Natural killer cell (primary cell): ENCODE results near the gene CLIC1. TPM values are rescaled to one million over a fixed set of nuclear protein-coding genes. Genes with fewer than 3 reads are reported as not detected.

ENCODE experiments used
- ATAC-seq, 3 donors: fragments of 150-1000 bp in 2 of 3; fragments of 200-7000 bp in 1 of 3; cut with Tn5 transposase; 1 replicate in 1 of 3; 2 replicates in 2 of 3; pipeline ENCODE4 v1.10.0; 2021; ENCODE audit warnings: mild to moderate bottlenecking in 2 of 3, moderate library complexity in 2 of 3
- DNase-seq, 2 donors: peaks; one replicate each; pipeline versions ENCODE4 v3.0.0 to v3.0.0-alpha.2; 2013 to 2021; ENCODE audit warnings: mixed read lengths in 1 of 2
- H3K27ac ChIP-seq: one replicate; pipeline ENCODE4 v1.5.1; 2013; ENCODE audit warnings: mild to moderate bottlenecking, low read length
- H3K27me3 ChIP-seq: one replicate; pipeline ENCODE4 v1.6.1; 2013; ENCODE audit warnings: low read length; ENCODE audit not compliant: control insufficient read depth, insufficient read depth
- H3K36me3 ChIP-seq: one replicate; pipeline ENCODE4 v1.6.1; 2013; ENCODE audit warnings: low read length; ENCODE audit not compliant: control insufficient read depth, insufficient read depth
- H3K4me1 ChIP-seq: one replicate; pipeline ENCODE4 v1.6.1; 2013; ENCODE audit warnings: low read length; ENCODE audit not compliant: control insufficient read depth, insufficient read depth
- H3K4me3 ChIP-seq: one replicate; pipeline ENCODE4 v1.5.1; 2013; ENCODE audit warnings: low read length
- H3K9me3 ChIP-seq: one replicate; pipeline ENCODE4 v1.6.1; 2013; ENCODE audit warnings: low read length; ENCODE audit not compliant: control insufficient read depth, insufficient read depth
- H3K27ac Mint-ChIP-seq, 2 donors: one replicate each; pipeline ENCODE4 v1.8.0; 2022; ENCODE audit warnings: mild to moderate bottlenecking in 2 of 2, mixed read lengths in 2 of 2, moderate library complexity in 1 of 2
- H3K27me3 Mint-ChIP-seq, 2 donors: one replicate each; pipeline ENCODE4 v1.8.0; 2022; ENCODE audit warnings: low read depth in 2 of 2, mixed read lengths in 2 of 2
- H3K36me3 Mint-ChIP-seq: one replicate; pipeline ENCODE4 v1.8.0; 2022; ENCODE audit warnings: mixed read lengths
- H3K4me1 Mint-ChIP-seq, 2 donors: one replicate each; pipeline ENCODE4 v1.8.0; 2022; ENCODE audit warnings: mixed read lengths in 2 of 2
- H3K4me3 Mint-ChIP-seq: one replicate; pipeline ENCODE4 v1.8.0; 2022; ENCODE audit warnings: mild to moderate bottlenecking, moderate library complexity, mixed read lengths
- H3K9me3 Mint-ChIP-seq, 2 donors: one replicate each; pipeline ENCODE4 v1.8.0; 2022; ENCODE audit warnings: mixed read lengths in 2 of 2
- CTCF ChIP-seq: fragments of 200-600 bp; IDR thresholded peaks from one replicate; pipeline ENCODE4 v1.8.0; 2022; ENCODE audit warnings: antibody characterized with exemption
- WGBS: methylation state at CpG from one replicate; pipeline ENCODE4 v1.1.7; 2013; ENCODE audit warnings: missing lambda C conversion rate; ENCODE audit not compliant: insufficient coverage; 5-methylcytosine and 5-hydroxymethylcytosine counted together
- intact Hi-C: fragments of 100-400 bp; cut with micrococcal nuclease; formaldehyde crosslinking; loops from one replicate; pipeline ENCODE4 v1.14.2; 2022
- total RNA-seq, 4 donors: library from RNA; stranded (reverse); fragments of 120-200 nt in 1 of 4; gene quantifications; one replicate each; pipeline versions ENCODE4 v1.2.3 to v1.2.4, GENCODE V29; 2013 to 2022

CLIC1 gene
- total RNA-seq, 3 donors from 2014 or later (not counting 1 experiment from before 2014, with no cell fraction given) = 348 to 363 (median 355) TPM

GRCh38 chr6:31775633-31776484 lies 39.5 kb upstream of the CLIC1 start:
- H3K9me3 ChIP-seq = no peaks in the 10 kb centered on the region
- H3K27me3 ChIP-seq = no peaks in the 10 kb centered on the region
- no peak for ATAC-seq
- H3K4me3 Mint-ChIP-seq = peak overlapping the region; percentile 50
- peaks cover 52% of the 10 kb centered on the region for H3K4me1 ChIP-seq
- peaks cover 0 to 39% of the 10 kb centered on the region in 2 donors for H3K4me1 Mint-ChIP-seq
- peak overlapping the region; percentile 55 for H3K27ac ChIP-seq
- H3K27me3 Mint-ChIP-seq = no peaks in the 10 kb centered on the region
- H3K27ac Mint-ChIP-seq = peak overlapping the region; percentile 60 to 87
- H3K36me3 Mint-ChIP-seq = no peaks in the 10 kb centered on the region
- peaks cover 23% of the 10 kb centered on the region for H3K36me3 ChIP-seq
- TF ChIP-seq CTCF = no peak
- intact Hi-C loops = no loop called here
- no peak for DNase-seq
- 88% methylated on average over 32 of the region's 32 CpGs for WGBS
- H3K9me3 Mint-ChIP-seq = no peaks in the 10 kb centered on the region
- H3K4me3 ChIP-seq = no peak overlapping the region

GRCh38 chr6:31775184-31775583 lies 38.9 kb upstream of the CLIC1 start:
- WGBS = 89% methylated on average over 3 of the region's 4 CpGs
- Histone ChIP-seq H3K36me3 (peaks cover 17% of the 10 kb centered on the region), H3K27ac (no peak overlapping the region), H3K4me1 (peaks cover 52% of the 10 kb centered on the region), H3K9me3 (no peaks in the 10 kb centered on the region), H3K4me3 (no peak overlapping the region), H3K27me3 (no peaks in the 10 kb centered on the region)
- Mint-ChIP-seq H3K36me3 (no peaks in the 10 kb centered on the region), H3K27me3 (no peaks in the 10 kb centered on the region), H3K27ac (peak overlapping the region in 1 of 2 donors; percentile 48), H3K9me3 (no peaks in the 10 kb centered on the region), H3K4me3 (no peak overlapping the region), H3K4me1 (peaks cover 0 to 39% of the 10 kb centered on the region in 2 donors)
- ATAC-seq (no peak), DNase-seq (no peak)
- TF ChIP-seq CTCF = no peak
- intact Hi-C loops = no loop called here

GRCh38 chr6:31771992-31772358 lies 35.6 kb upstream of the CLIC1 start:
- Histone ChIP-seq H3K4me1 (peaks cover 48% of the 10 kb centered on the region), H3K36me3 (no peaks in the 10 kb centered on the region), H3K27me3 (no peaks in the 10 kb centered on the region), H3K27ac (no peak overlapping the region), H3K4me3 (no peak overlapping the region), H3K9me3 (no peaks in the 10 kb centered on the region)
- ATAC-seq (no peak), DNase-seq (peak in 1 of 2 donors; percentile 46)
- 77% methylated on average over 4 of the region's 4 CpGs for WGBS
- Mint-ChIP-seq H3K9me3 (no peaks in the 10 kb centered on the region), H3K4me3 (no peak overlapping the region), H3K27me3 (no peaks in the 10 kb centered on the region), H3K4me1 (peaks cover 6 to 43% of the 10 kb centered on the region in 2 donors), H3K27ac (no peak overlapping the region), H3K36me3 (no peaks in the 10 kb centered on the region)
- no peak for TF ChIP-seq CTCF
- intact Hi-C loops = no loop called here
